ENCODE measurements around the gene UMODL1.

UMODL1 gene

GRCh38 chr21:42137191-42137904 is 66.2 kb downstream of the UMODL1 start:
- DNase-seq: no peak

GRCh38 chr21:42140196-42140934 is 69.2 kb downstream of the UMODL1 start:
- no peak for DNase-seq

- no peak for DNase-seq
These were observed 70.5 kb downstream of the UMODL1 start for GRCh38 chr21:42141643-42142042.

GRCh38 chr21:42142141-42142540 is 71.0 kb downstream of the UMODL1 start:
- DNase-seq: no peak

DNA sequence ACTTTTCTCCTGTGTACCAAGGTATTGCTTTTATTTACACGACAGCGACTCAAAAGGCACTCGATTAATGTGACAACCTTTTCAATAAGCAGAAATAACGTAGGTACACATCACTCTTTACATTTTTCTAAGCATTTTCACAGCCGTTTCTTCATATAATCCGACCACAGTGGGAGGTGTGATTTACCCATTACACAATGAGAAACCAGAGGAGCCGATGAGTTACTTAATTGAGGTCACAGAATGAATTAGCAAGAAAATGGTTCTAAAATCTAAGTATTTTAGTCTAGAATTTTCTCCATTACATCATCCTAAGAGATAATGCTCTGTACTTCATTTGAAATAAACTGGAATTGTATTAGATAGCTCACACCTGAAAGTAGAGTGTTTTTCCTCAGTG is 71.5 kb downstream of the UMODL1 start:
- DNase-seq: no peak

DNA sequence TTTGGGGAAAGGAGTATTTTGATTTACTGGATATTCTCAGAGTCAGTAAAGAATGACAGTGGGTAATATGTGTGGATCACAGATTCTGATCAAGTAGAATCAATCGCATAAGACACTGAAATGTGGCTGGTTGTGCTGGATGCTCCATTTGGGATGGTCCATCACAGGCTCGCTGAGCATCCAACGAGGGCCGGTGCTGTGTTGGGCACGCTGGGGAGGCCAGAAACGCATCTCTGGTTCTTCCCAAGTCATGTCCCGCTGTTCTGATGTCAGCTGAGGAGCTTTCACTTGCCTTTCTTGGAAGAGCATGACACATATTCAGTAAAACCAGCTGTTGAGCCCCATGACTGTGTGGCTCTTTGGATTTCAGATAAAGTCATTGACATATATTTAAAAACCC is 72.0 kb downstream of the UMODL1 start:
- no peak for DNase-seq

DNA sequence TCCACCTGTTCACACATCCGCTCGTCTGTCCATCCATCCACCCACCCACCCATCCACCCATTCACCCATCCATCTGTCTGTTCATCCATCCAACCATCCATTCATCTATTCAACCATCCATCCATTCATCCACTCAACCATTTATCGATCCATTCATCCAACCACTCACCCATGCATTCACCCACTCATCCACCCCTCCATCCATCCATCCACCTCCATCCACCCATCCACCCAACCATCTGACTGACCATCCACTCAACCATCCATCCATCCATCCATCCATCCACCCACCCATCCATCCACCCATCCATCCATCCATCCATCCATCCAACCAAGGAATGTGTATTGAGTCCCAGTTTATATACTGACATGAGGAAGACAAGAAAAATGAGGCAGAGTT is 73.1 kb downstream of the UMODL1 start:
- no peak for DNase-seq

- DNase-seq: no peak
These were observed 73.8 kb downstream of the UMODL1 start for GRCh38 chr21:42144679-42145568.

GRCh38 chr21:42145569-42146272 is 74.6 kb downstream of the UMODL1 start:
- DNase-seq: peak; percentile 28

- DNase-seq: no peak
These were observed 75.2 kb downstream of the UMODL1 start for GRCh38 chr21:42146273-42146805.

DNA sequence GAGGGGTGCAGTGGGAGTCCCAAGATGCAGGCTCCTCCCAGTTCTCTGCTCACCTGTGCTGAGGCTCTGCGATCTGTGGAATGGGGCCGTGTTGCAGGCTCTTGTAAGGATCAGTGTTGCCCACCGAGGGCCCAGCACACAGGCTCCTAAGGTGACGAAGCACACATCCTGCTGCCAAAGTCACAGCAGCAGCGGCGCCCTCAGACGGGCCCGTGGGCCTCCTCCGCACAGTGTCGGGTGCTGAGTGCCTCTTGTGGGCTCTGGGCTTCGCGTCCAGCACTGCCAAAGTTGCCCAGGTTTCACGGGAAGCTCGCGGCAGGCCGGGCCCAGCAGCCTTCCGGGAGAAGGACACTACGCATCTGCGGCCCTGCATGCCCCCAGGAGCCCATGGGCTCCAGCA is 75.7 kb downstream of the UMODL1 start:
- no peak for DNase-seq

- no peak for DNase-seq
These were observed 76.4 kb downstream of the UMODL1 start for GRCh38 chr21:42147386-42148020.

DNA sequence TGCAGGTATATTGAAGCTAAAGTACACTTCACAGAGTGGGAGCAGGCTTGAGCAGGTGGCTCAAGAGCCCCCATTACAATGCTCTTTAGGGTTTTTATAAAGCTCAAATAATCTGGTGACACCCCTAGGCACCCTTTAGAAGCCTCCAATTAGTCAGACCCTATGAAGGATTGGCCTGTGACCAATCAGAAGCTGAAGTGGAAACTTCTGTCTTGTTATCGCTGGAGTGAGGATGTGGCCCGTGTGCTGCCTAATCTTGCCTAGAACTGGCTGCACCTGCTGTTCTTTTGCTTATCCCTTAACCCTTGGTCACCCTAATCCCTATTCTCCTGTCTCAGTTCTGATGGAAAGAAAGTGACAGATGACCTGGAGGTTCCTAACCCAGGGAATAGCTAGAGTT is 77.0 kb downstream of the UMODL1 start:
- DNase-seq: no peak

- DNase-seq: no peak
These were observed 77.5 kb downstream of the UMODL1 start for GRCh38 chr21:42148584-42148983.

GRCh38 chr21:42149656-42150473 is 78.7 kb downstream of the UMODL1 start:
- DNase-seq: no peak

GRCh38 chr21:42150474-42151085 is 79.5 kb downstream of the UMODL1 start:
- no peak for DNase-seq

DNA sequence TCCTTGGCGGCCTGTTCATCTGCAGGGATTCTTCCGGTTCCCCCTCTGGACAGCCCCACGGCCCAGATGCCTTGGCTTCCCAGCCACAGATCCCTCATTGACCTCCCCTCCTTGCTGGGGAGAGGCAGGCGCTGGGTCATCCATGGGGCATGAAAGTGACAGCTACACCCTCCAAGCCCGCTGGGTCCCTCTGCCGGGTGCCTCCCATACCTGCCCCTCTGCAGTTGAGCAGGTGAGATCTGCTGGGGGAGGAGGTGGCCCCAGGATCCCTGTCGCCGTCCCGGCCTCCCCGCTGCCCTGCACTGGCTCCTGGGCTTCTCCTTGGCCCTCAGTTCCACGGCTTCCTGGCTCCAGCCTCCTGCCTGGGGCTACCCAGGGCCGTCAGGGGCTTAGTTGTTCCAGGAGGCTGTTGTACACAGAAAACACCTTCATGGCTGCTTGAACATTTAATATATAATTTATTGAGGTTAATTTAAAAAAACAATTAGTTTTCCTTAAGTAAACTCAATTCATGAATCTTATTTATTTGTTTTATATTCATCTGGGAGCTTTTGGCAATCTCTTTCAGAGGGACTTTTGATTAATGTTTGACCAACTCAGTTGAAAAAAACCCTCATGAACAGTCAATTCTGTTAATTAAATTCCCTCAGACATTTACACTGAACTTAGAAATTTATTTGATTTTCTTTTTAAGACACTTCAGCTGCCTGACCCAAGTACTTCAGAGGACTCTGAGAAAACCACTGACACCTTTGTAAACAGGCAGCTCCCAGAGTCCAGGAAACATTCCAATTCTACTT is 80.2 kb downstream of the UMODL1 start:
- no peak for DNase-seq

DNA sequence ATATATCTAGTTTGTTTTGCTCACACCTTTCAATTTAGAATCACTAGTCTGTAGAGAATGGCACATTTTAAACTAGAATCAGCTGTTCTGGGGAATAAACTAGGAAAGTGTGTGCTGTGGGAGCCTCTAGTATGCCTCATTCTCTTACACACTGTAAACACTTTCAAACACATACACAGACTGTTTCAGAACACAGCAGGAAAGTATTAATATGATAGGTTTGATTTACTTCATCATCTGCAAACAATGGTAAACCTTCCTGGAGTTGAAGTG is 80.8 kb downstream of the UMODL1 start:
- no peak for DNase-seq

- no peak for DNase-seq
These were observed 82.0 kb downstream of the UMODL1 start for GRCh38 chr21:42153046-42153686.

DNA sequence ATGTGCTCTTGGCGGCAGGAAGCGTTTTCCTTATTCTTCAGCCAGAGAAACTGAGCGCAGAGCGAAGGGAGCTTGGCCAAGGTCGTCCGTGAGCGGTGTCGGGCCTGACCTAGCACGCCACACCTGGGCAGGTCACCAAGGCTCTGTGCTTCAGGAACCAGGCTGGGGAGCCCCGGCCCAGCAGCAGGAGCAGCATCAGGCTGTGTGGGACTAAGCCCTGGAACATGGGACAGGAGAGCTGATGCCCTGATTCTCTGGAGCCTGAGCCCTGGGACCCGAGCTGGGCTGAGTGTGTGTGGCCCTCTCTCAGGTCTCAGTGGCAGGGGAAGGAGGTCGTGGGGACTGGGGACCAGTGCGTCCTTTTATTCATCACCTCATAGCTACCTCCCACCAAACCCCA is 82.6 kb downstream of the UMODL1 start:
- no peak for DNase-seq
